ENCODE measurements around the gene TMEM129.
A peak's percentile ranks its signal among the peaks of the same experiment; 100 is the strongest.

TMEM129 gene

GRCh38 chr4:1721003-1721665, at the start of gene TMEM129, which contains the start of gene TACC3:
TSS of gene TMEM129 (minus strand) at chr4:1721323. CDS start at chr4:1720837, 486 bp downstream.
TSS of gene TACC3 (plus strand) at chr4:1721521. CDS start at chr4:1723422, 1,901 bp downstream.
- peak; percentile 59 for DNase-seq (ENCODE audit: low read depth)

GRCh38 chr4:1770791-1771231, 49.7 kb upstream of the TMEM129 start:
- no peak for DNase-seq (ENCODE audit: low read depth)

GRCh38 chr4:1770245-1770644, 49.1 kb upstream of the TMEM129 start:
- DNase-seq (ENCODE audit: low read depth) = no peak

- DNase-seq (ENCODE audit: low read depth) = no peak
Measured at GRCh38 chr4:1769692-1770091, 48.6 kb upstream of the TMEM129 start.

- no peak for DNase-seq (ENCODE audit: low read depth)
Measured at GRCh38 chr4:1768367-1769034, 47.4 kb upstream of the TMEM129 start.

GRCh38 chr4:1767770-1768366, 46.7 kb upstream of the TMEM129 start:
- no peak for DNase-seq (ENCODE audit: low read depth)

GRCh38 chr4:1767061-1767769, 46.1 kb upstream of the TMEM129 start:
- DNase-seq (ENCODE audit: low read depth) = no peak

- DNase-seq (ENCODE audit: low read depth) = no peak
Measured at GRCh38 chr4:1766106-1767060, 45.3 kb upstream of the TMEM129 start.

- DNase-seq (ENCODE audit: low read depth) = no peak
Measured at GRCh38 chr4:1765409-1766072, 44.4 kb upstream of the TMEM129 start.

- no peak for DNase-seq (ENCODE audit: low read depth)
Measured at GRCh38 chr4:1764670-1765069, 43.5 kb upstream of the TMEM129 start.

- no peak for DNase-seq (ENCODE audit: low read depth)
Measured at GRCh38 chr4:1763550-1764080, 42.5 kb upstream of the TMEM129 start.

GRCh38 chr4:1763070-1763549, 42.0 kb upstream of the TMEM129 start:
- DNase-seq (ENCODE audit: low read depth) = no peak

GRCh38 chr4:1762264-1763010, 41.3 kb upstream of the TMEM129 start:
- DNase-seq (ENCODE audit: low read depth) = no peak

- DNase-seq (ENCODE audit: low read depth) = no peak
Measured at GRCh38 chr4:1761130-1761689, 40.1 kb upstream of the TMEM129 start.

GRCh38 chr4:1760521-1761071, 39.5 kb upstream of the TMEM129 start:
- DNase-seq (ENCODE audit: low read depth) = no peak

GRCh38 chr4:1759818-1760223, 38.7 kb upstream of the TMEM129 start:
- DNase-seq (ENCODE audit: low read depth) = no peak

GRCh38 chr4:1759170-1759817, 38.2 kb upstream of the TMEM129 start:
- no peak for DNase-seq (ENCODE audit: low read depth)

- DNase-seq (ENCODE audit: low read depth) = no peak
Measured at GRCh38 chr4:1758306-1759121, 37.4 kb upstream of the TMEM129 start.
